C4-2B (cell line): ENCODE data around the gene GFRA1.

Experiments used
- H3K27ac ChIP-seq: fragments of 450-650 bp; 2 replicates; pipeline ENCODE4 v1.5.1; 2017
- CTCF ChIP-seq: fragments of 450-650 bp; conservative IDR thresholded peaks from 2 replicates; pipeline ENCODE4 v1.5.1; 2017; ENCODE audit warnings: mild to moderate bottlenecking
- ZFX ChIP-seq: fragments of 450-650 bp; IDR thresholded peaks from 2 replicates; pipeline ENCODE4 v1.6.1; 2017

Gene GFRA1

GRCh38 chr10:116215651-116216050, 57.4 kb downstream of the GFRA1 start:
- no peak for TF ChIP-seq CTCF
- TF ChIP-seq ZFX, result no peak
- H3K27ac ChIP-seq, result no peak overlapping the region

DNA sequence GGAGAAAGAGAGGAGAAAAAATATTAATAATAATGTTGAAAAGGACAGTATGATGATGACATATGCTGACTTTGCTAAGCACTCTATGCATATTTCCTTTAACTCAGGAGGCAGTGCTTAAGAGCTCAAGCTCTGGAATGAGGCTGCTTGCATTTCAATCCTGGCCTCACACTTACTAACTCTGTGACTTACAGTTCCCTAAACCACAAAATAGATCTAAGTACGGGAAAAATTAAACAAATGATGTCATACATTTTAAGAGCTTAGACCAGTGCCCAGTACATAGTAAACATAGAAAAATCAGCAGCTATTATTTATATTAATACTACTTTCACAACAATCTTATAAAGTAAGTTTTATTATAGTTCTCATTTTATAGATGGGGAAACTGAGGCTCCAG, 61.3 kb downstream of the GFRA1 start:
- TF ChIP-seq CTCF (no peak), ZFX (no peak)
- H3K27ac ChIP-seq, result no peak overlapping the region

DNA sequence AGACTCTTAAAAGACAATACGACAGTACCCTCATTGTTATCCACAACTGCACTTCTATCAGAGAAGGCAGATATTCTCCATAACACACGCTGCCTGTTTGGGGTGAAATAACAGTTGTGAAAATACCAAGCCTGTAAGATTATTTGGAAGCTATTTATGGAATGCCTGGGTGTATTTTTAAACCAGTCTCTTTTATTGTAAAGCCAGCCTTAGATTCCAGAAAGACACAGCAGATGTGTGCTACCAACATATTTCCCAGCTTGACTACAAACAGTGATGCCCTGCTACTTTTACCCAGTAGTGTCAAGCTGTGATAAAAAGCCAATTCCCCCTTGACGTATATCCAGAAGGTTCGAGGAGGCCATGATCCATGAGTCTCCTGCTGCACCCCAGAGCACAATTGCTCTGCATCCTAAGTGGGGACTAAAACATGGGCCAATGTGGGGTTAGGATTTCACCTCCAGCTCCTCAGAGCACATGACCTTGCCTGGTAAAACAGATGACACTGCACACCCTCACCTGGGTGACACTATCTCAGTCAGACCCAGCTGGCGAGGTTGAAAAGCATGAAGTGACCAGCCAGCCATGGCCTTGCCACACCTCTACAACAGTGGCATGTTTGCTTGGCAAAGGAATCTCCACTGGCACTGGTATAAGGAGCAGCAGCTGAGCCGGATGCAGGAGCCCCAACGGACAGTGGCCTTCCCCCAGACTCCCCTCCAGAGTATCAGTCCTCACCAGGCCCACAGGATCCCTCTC, 62.2 kb downstream of the GFRA1 start:
- H3K27ac ChIP-seq, result no peak overlapping the region
- TF ChIP-seq ZFX (no peak), CTCF (no peak)

- no peak overlapping the region for H3K27ac ChIP-seq
Measured at GRCh38 chr10:116209781-116210180, 63.2 kb downstream of the GFRA1 start.

DNA sequence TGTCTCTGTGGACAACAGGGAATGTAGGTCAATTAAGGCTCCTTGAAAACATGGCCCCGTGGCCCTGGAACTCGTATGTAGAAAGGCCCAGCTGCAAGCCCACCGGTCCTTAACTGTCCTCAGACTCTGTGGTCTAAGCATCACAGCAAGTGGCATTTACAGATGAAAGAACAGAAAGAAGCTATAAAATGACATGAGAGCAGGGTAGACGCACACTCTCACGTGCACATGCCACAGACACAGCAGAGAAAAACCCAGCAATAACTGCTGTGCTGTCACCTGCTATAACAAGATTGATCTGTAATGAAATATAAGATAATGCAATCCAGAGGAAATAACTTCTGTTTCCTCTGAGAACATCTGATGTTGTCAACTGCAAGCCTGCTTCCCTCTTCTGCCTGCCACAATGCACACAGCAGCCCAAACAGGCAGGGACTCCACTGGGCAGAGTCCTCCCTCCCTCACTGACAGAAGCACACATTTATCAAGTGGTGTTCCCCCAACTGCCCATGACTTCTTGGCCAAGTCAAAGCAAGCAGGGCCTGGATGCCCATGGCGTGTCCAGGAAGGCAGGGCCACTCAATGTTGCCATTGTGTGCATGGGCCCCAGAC, 63.9 kb downstream of the GFRA1 start:
- no peak for TF ChIP-seq ZFX
- no peak for TF ChIP-seq CTCF
- no peak overlapping the region for H3K27ac ChIP-seq

More at GRCh38 chr10:116209781-116210180, 63.2 kb downstream of the GFRA1 start:
- no peak for TF ChIP-seq ZFX
- TF ChIP-seq CTCF, result no peak

DNA sequence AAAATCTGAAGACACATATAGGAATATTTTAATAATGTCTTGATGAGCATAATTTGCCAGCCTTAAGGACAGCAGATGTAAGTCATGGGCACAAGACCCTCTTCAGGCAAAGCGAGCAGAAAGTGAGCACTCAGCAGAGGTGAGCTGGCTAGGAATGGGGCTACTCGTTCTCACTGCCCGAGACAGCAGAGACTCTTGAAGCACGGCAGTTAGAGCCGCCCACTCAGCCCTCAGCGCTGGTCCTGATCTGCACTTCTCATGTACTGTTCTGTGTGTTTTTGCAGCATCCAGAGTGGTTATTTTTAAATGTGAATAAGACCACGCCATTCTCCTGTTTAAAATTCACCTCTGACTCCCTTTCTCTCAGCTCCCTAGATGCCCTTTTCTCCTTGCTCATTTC, 65.3 kb downstream of the GFRA1 start:
- H3K27ac ChIP-seq, result no peak overlapping the region
- TF ChIP-seq ZFX (no peak), CTCF (no peak)

GRCh38 chr10:116203661-116204060, 69.3 kb downstream of the GFRA1 start:
- H3K27ac ChIP-seq, result no peak overlapping the region
- no peak for TF ChIP-seq ZFX
- no peak for TF ChIP-seq CTCF
